GM18873 (cell line): ENCODE data around the gene RNF181.
"Not testable (repeated sequence)": the region's sequence is repeated elsewhere in the genome, so short reads cannot be mapped to it uniquely, and the experiment has no call there.

Source experiments
- ATAC-seq: cut with Tn5 transposase; IDR thresholded peaks from one replicate; pipeline ENCODE4 v1.9.1; 2021; ENCODE audit warnings: mild to moderate bottlenecking, moderate library complexity, moderate number of reproducible peaks; ENCODE audit not compliant: unreplicated experiment, low FRiP score

RNF181 gene

GRCh38 chr2:85593023-85593422 lies 2.5 kb upstream of the RNF181 start:
- no peak for ATAC-seq

- ATAC-seq: no peak
These were observed 737 bp upstream of the RNF181 start for GRCh38 chr2:85594715-85595300.

- ATAC-seq: no peak
These were observed 435 bp downstream of the RNF181 start for GRCh38 chr2:85596026-85596333.

- ATAC-seq: no peak
These were observed 1.1 kb downstream of the RNF181 start for GRCh38 chr2:85596486-85597143.

- ATAC-seq: no peak
These were observed 1.7 kb downstream of the RNF181 start for GRCh38 chr2:85597241-85597640.

GRCh38 chr2:85598594-85599340 lies 3.2 kb downstream of the RNF181 start:
- no peak for ATAC-seq

- no peak for ATAC-seq
These were observed 4.1 kb downstream of the RNF181 start for GRCh38 chr2:85599468-85600234.

- ATAC-seq: no peak
These were observed 4.7 kb downstream of the RNF181 start for GRCh38 chr2:85600235-85600575.

- ATAC-seq: no peak
These were observed 5.6 kb downstream of the RNF181 start for GRCh38 chr2:85600951-85601770.

- peak; percentile 31 for ATAC-seq
These were observed 6.4 kb downstream of the RNF181 start for GRCh38 chr2:85601771-85602475.

- peak; percentile 82 for ATAC-seq
These were observed 7.1 kb downstream of the RNF181 start, which contains the start of gene TMEM150A for GRCh38 chr2:85602476-85603234. TMEM150A (minus strand) TSS chr2:85602698; CDS start chr2:85601948, 750 bp downstream.

GRCh38 chr2:85604133-85604444 lies 8.5 kb downstream of the RNF181 start:
- ATAC-seq: not testable (repeated sequence)

GRCh38 chr2:85604568-85605339 lies 9.2 kb downstream of the RNF181 start:
- ATAC-seq: no peak

- ATAC-seq: no peak
These were observed 10.0 kb downstream of the RNF181 start for GRCh38 chr2:85605406-85606115.

- no peak for ATAC-seq
These were observed 10.5 kb downstream of the RNF181 start for GRCh38 chr2:85606116-85606455.

- no peak for ATAC-seq
These were observed 12.0 kb downstream of the RNF181 start for GRCh38 chr2:85607268-85608215.

GRCh38 chr2:85611217-85611704 lies 15.7 kb downstream of the RNF181 start:
- ATAC-seq: peak; percentile 1
